Measurements from ENCODE around the gene CPNE4. TPM values are rescaled to one million over a fixed set of nuclear protein-coding genes. Genes with fewer than 3 reads are reported as not detected.

Gene CPNE4
- total and polyA plus RNA-seq, 5 donors from 2014 or later, result not detected

DNA sequence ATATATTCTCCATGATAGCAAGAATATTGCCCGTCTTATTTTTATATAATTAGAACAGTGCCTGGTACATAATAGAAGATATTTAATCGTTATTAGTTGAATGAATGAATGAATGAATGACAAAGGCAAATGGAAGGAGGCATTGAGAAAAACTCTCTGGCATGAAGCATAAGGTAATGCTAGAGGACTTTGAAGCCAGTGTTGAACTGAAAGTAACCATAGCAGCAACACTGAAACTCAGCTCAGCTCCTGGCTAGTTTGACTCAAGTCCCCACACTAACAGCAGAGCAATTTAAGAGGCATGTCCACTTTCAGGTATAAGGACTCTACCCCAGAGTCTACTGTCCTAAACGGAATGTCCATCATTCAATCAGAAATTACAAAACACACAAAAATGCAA is 227.0 kb downstream of the CPNE4 start:
- H3K27me3 Mint-ChIP-seq, result peaks cover 20% of the 10 kb centered on the region

DNA sequence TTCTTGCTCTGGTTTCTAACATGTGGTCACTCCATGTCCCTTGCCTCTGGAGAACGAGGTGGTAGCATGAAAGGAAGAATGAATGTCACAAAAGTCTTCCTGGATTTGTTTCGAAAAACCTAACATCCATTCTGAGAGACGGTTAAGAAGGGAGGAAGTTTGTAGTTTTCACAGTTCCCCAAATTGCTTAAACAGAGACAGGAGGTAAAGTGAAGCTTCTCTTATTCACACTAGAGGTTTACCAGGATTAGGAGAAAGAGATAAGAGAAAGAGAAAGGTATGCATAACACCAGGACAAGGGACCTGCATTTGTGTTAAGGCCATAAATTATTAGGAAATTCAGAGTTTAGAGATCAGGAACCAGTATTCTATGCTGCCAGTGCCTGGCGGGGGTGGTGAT is 228.1 kb downstream of the CPNE4 start:
- H3K36me3 Mint-ChIP-seq, result no peaks in the 10 kb centered on the region
- Histone ChIP-seq H3K27ac (ENCODE audit: insufficient read depth, low read length, poor library complexity, severe bottlenecking) (no peak overlapping the region), H3K36me3 (ENCODE audit: control insufficient read depth, insufficient read depth, low read length) (no peaks in the 10 kb centered on the region), H3K9me3 (ENCODE audit: control insufficient read depth in 2 of 2, low read length in 2 of 2) (no peaks in the 10 kb centered on the region), H3K4me3 (ENCODE audit: low read depth, low read length) (no peak overlapping the region), H3K27me3 (ENCODE audit: control insufficient read depth, insufficient read depth, low read length) (peaks cover 2% of the 10 kb centered on the region), H3K4me1 (ENCODE audit: control insufficient read depth, insufficient read depth, low read length, poor library complexity, severe bottlenecking) (no peaks in the 10 kb centered on the region)
- no peaks in the 10 kb centered on the region for H3K4me1 Mint-ChIP-seq
- H3K9me3 Mint-ChIP-seq, result no peaks in the 10 kb centered on the region
- DNase-seq (no peak), ATAC-seq (ENCODE audit: low read depth in 2 of 2) (no peak)
- no peak overlapping the region for H3K27ac Mint-ChIP-seq
- H3K27me3 Mint-ChIP-seq, result peaks cover 16% of the 10 kb centered on the region
- H3K4me3 Mint-ChIP-seq, result no peak overlapping the region

More for the DNA sequence above, 227.0 kb downstream of the CPNE4 start:
- Histone ChIP-seq H3K4me1 (ENCODE audit: control insufficient read depth, insufficient read depth, low read length, poor library complexity, severe bottlenecking) (no peaks in the 10 kb centered on the region), H3K27me3 (ENCODE audit: control insufficient read depth, insufficient read depth, low read length) (peaks cover 2% of the 10 kb centered on the region), H3K9me3 (ENCODE audit: control insufficient read depth in 2 of 2, low read length in 2 of 2) (no peaks in the 10 kb centered on the region), H3K36me3 (ENCODE audit: control insufficient read depth, insufficient read depth, low read length) (no peaks in the 10 kb centered on the region), H3K27ac (ENCODE audit: insufficient read depth, low read length, poor library complexity, severe bottlenecking) (no peak overlapping the region), H3K4me3 (ENCODE audit: low read depth, low read length) (no peak overlapping the region)
- DNase-seq, result no peak
- H3K9me3 Mint-ChIP-seq, result no peaks in the 10 kb centered on the region
- no peak for ATAC-seq (ENCODE audit: low read depth in 2 of 2)
- H3K4me3 Mint-ChIP-seq, result no peak overlapping the region
- H3K27ac Mint-ChIP-seq, result no peak overlapping the region
- no peaks in the 10 kb centered on the region for H3K4me1 Mint-ChIP-seq
- H3K36me3 Mint-ChIP-seq, result no peaks in the 10 kb centered on the region

DNA sequence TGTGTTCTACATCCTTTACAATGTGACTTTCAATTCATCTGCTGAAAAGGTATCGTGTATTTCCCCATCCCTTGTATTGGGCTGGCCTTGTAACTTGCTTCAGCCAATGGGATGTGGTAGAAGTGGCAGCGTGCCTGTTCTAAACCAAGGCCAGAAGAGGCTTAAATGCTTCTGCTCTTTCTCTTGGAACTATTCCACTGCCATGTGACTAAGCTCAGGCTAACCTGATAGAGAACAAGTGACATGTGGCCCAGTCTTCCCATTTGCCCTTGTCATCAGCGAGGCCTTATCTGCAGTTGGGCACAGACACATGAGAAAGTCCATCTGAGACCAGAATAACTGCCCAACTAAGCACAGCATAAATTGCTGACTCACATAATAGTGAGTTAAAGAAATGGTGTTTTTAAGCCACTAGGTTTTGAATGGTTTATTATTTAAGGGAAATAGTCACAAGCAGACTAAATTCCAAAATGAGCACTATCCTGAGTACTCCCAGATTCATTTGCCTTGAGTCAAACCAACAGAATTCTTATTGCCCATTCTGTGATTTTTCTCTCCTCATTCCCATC is 230.2 kb downstream of the CPNE4 start:
- Histone ChIP-seq H3K36me3 (ENCODE audit: control insufficient read depth, insufficient read depth, low read length) (no peaks in the 10 kb centered on the region), H3K9me3 (ENCODE audit: control insufficient read depth in 2 of 2, low read length in 2 of 2) (no peaks in the 10 kb centered on the region), H3K27ac (ENCODE audit: insufficient read depth, low read length, poor library complexity, severe bottlenecking) (no peak overlapping the region), H3K4me3 (ENCODE audit: low read depth, low read length) (no peak overlapping the region), H3K4me1 (ENCODE audit: control insufficient read depth, insufficient read depth, low read length, poor library complexity, severe bottlenecking) (no peaks in the 10 kb centered on the region), H3K27me3 (ENCODE audit: control insufficient read depth, insufficient read depth, low read length) (peaks cover 2% of the 10 kb centered on the region)
- Mint-ChIP-seq H3K9me3 (no peaks in the 10 kb centered on the region), H3K4me3 (no peak overlapping the region), H3K27me3 (peaks cover 17% of the 10 kb centered on the region), H3K4me1 (no peaks in the 10 kb centered on the region), H3K36me3 (no peaks in the 10 kb centered on the region), H3K27ac (no peak overlapping the region)
- no peak for ATAC-seq (ENCODE audit: low read depth in 2 of 2)
- no peak for DNase-seq

DNA sequence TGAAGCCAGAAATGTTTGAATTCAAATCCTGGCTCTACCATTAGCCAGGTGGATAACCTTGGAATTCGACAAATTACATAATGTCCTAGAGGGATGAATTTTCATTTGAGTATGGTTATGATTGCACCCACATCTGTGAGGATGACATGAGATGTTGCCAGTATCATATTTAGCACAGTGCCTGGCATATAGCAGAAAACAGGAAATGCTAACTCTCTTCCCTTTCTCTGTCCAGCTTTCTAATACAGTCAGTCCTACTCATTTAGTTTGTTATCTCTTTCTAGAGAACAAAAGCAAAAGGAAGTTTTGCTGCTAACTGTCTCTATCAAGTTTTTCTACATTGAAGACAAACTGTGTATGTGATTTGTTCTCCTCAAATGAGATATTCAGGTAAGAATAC is 231.7 kb downstream of the CPNE4 start:
- Histone ChIP-seq H3K27ac (ENCODE audit: insufficient read depth, low read length, poor library complexity, severe bottlenecking) (no peak overlapping the region), H3K4me1 (ENCODE audit: control insufficient read depth, insufficient read depth, low read length, poor library complexity, severe bottlenecking) (no peaks in the 10 kb centered on the region), H3K9me3 (ENCODE audit: control insufficient read depth in 2 of 2, low read length in 2 of 2) (no peaks in the 10 kb centered on the region), H3K36me3 (ENCODE audit: control insufficient read depth, insufficient read depth, low read length) (no peaks in the 10 kb centered on the region), H3K4me3 (ENCODE audit: low read depth, low read length) (no peak overlapping the region), H3K27me3 (ENCODE audit: control insufficient read depth, insufficient read depth, low read length) (peaks cover 2% of the 10 kb centered on the region)
- H3K36me3 Mint-ChIP-seq, result no peaks in the 10 kb centered on the region
- H3K27ac Mint-ChIP-seq, result no peak overlapping the region
- ATAC-seq (ENCODE audit: low read depth in 2 of 2) (no peak), DNase-seq (no peak)
- H3K4me1 Mint-ChIP-seq, result no peaks in the 10 kb centered on the region
- no peaks in the 10 kb centered on the region for H3K9me3 Mint-ChIP-seq
- H3K27me3 Mint-ChIP-seq, result peaks cover 15% of the 10 kb centered on the region
- no peak overlapping the region for H3K4me3 Mint-ChIP-seq

DNA sequence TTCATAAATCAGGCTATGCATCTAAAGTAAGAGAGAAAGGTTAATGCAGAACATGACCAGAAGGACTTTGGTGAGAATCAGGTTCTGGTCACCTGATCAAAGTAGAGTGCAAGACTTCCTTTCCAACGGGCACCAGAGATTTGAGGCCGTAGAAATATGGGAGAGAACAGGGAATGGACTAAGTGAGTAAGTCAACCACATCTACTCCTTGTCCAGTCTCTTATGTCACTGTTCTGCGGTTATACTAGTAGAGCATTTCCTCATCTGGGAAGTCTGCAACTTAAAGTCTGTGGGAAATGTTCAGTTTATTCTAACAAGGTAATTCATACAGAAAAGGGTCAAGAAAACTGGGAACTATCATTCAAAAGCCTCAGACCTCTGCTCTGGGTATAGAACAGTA is 232.8 kb downstream of the CPNE4 start:
- Mint-ChIP-seq H3K36me3 (no peaks in the 10 kb centered on the region), H3K27me3 (peaks cover 20% of the 10 kb centered on the region), H3K9me3 (no peaks in the 10 kb centered on the region), H3K4me3 (no peak overlapping the region), H3K4me1 (no peaks in the 10 kb centered on the region), H3K27ac (no peak overlapping the region)
- no peaks in the 10 kb centered on the region for H3K36me3 ChIP-seq (ENCODE audit: control insufficient read depth, insufficient read depth, low read length)
- DNase-seq (no peak), ATAC-seq (ENCODE audit: low read depth in 2 of 2) (no peak)
- no peak overlapping the region for H3K27ac ChIP-seq (ENCODE audit: insufficient read depth, low read length, poor library complexity, severe bottlenecking)
- H3K4me3 ChIP-seq (ENCODE audit: low read depth, low read length), result no peak overlapping the region
- H3K27me3 ChIP-seq (ENCODE audit: control insufficient read depth, insufficient read depth, low read length), result peaks cover 2% of the 10 kb centered on the region
- H3K9me3 ChIP-seq (ENCODE audit: control insufficient read depth in 2 of 2, low read length in 2 of 2), result no peaks in the 10 kb centered on the region
- no peaks in the 10 kb centered on the region for H3K4me1 ChIP-seq (ENCODE audit: control insufficient read depth, insufficient read depth, low read length, poor library complexity, severe bottlenecking)

DNA sequence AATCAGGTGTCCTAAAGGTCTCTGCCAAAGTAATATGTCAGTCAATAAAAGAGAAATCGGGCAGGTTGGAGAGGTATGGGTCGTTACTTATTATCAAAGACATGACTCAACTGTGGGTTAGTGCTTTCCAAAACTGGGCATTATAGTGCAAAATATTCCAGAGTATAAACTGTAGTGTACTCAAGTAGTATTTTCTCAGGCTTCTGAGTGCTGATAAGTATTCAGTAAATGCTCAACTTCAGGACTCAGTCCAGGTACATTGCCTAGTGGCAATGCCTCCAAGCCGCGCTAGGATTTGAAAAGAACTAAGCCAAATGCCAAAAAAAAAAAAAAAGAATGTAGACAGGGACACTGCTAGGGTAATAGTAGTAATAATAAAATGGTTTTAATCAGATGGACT is 233.2 kb downstream of the CPNE4 start:
- Mint-ChIP-seq H3K27me3 (peaks cover 20% of the 10 kb centered on the region), H3K4me3 (no peak overlapping the region), H3K9me3 (no peaks in the 10 kb centered on the region), H3K27ac (no peak overlapping the region), H3K36me3 (no peaks in the 10 kb centered on the region), H3K4me1 (no peaks in the 10 kb centered on the region)
- no peak for DNase-seq
- H3K9me3 ChIP-seq (ENCODE audit: control insufficient read depth in 2 of 2, low read length in 2 of 2), result no peaks in the 10 kb centered on the region
- H3K4me3 ChIP-seq (ENCODE audit: low read depth, low read length), result no peak overlapping the region
- no peak overlapping the region for H3K27ac ChIP-seq (ENCODE audit: insufficient read depth, low read length, poor library complexity, severe bottlenecking)
- ATAC-seq (ENCODE audit: low read depth in 2 of 2), result no peak
- H3K36me3 ChIP-seq (ENCODE audit: control insufficient read depth, insufficient read depth, low read length), result no peaks in the 10 kb centered on the region
- H3K27me3 ChIP-seq (ENCODE audit: control insufficient read depth, insufficient read depth, low read length), result peaks cover 2% of the 10 kb centered on the region
- H3K4me1 ChIP-seq (ENCODE audit: control insufficient read depth, insufficient read depth, low read length, poor library complexity, severe bottlenecking), result no peaks in the 10 kb centered on the region

DNA sequence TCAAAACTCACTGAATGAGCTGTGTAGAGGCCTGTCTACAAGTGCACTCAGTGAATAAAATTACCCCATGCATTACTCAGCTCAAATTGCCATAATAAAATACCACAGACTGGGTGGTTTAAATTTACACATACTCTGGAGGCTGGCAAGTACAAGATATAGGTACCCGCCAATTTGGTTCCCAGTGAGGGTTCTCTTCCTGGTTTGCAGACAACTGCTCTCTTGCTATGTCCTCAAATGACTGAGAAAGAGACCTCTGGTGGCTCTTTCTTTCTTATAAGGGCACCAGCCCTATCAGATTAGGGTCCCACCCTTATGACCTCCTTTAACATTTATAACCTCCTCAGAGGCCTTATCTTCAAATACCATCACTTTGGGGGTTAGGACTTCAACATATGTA is 237.0 kb downstream of the CPNE4 start:
- H3K4me1 Mint-ChIP-seq, result no peaks in the 10 kb centered on the region
- Histone ChIP-seq H3K27ac (ENCODE audit: insufficient read depth, low read length, poor library complexity, severe bottlenecking) (no peak overlapping the region), H3K27me3 (ENCODE audit: control insufficient read depth, insufficient read depth, low read length) (peaks cover 2% of the 10 kb centered on the region), H3K36me3 (ENCODE audit: control insufficient read depth, insufficient read depth, low read length) (no peaks in the 10 kb centered on the region), H3K9me3 (ENCODE audit: control insufficient read depth in 2 of 2, low read length in 2 of 2) (no peaks in the 10 kb centered on the region), H3K4me1 (ENCODE audit: control insufficient read depth, insufficient read depth, low read length, poor library complexity, severe bottlenecking) (no peaks in the 10 kb centered on the region), H3K4me3 (ENCODE audit: low read depth, low read length) (no peak overlapping the region)
- peaks cover 13% of the 10 kb centered on the region for H3K27me3 Mint-ChIP-seq
- H3K4me3 Mint-ChIP-seq, result no peak overlapping the region
- DNase-seq (no peak), ATAC-seq (ENCODE audit: low read depth in 2 of 2) (no peak)
- no peaks in the 10 kb centered on the region for H3K36me3 Mint-ChIP-seq
- H3K27ac Mint-ChIP-seq, result no peak overlapping the region
- no peaks in the 10 kb centered on the region for H3K9me3 Mint-ChIP-seq

DNA sequence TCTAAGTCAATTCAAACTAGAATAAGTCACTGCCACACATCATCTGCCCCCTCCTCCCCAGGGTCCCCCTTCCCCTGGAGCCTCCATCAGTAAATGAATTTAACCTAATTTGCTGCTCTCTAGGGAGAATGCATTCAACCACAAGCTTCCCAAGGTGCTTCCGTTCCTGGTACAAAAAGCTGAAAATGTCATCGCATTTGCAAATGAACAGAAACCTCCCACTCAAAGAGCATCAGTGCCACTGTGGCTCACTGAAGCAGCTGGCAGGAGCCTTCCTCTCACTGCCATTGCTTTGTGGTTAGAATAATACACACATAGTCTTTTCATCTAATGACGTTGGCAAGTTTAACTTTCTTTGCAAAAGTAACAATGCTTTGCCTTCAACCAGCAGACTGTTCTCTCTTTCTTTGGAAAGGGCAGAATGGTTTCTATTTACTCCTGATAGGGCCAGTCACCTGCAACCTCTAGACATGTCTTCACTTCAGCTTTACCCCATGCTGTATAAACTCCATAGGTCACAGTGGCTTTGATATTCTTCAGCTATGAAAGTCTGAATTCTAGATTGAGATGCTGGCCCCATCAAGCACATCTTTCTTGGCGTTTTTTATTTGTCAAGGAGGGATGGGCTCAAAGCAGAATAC is 238.1 kb downstream of the CPNE4 start:
- H3K9me3 Mint-ChIP-seq, result no peaks in the 10 kb centered on the region
- H3K4me1 ChIP-seq (ENCODE audit: control insufficient read depth, insufficient read depth, low read length, poor library complexity, severe bottlenecking), result no peaks in the 10 kb centered on the region
- H3K4me3 ChIP-seq (ENCODE audit: low read depth, low read length), result no peak overlapping the region
- no peaks in the 10 kb centered on the region for H3K36me3 ChIP-seq (ENCODE audit: control insufficient read depth, insufficient read depth, low read length)
- no peaks in the 10 kb centered on the region for H3K9me3 ChIP-seq (ENCODE audit: control insufficient read depth in 2 of 2, low read length in 2 of 2)
- ATAC-seq (ENCODE audit: low read depth in 2 of 2) (no peak), DNase-seq (no peak)
- no peak overlapping the region for H3K27ac Mint-ChIP-seq
- H3K4me3 Mint-ChIP-seq, result no peak overlapping the region
- H3K4me1 Mint-ChIP-seq, result no peaks in the 10 kb centered on the region
- no peak overlapping the region for H3K27ac ChIP-seq (ENCODE audit: insufficient read depth, low read length, poor library complexity, severe bottlenecking)
- no peaks in the 10 kb centered on the region for H3K36me3 Mint-ChIP-seq
- H3K27me3 Mint-ChIP-seq, result peaks cover 15% of the 10 kb centered on the region
- H3K27me3 ChIP-seq (ENCODE audit: control insufficient read depth, insufficient read depth, low read length), result peaks cover 2% of the 10 kb centered on the region

Measured in CD4-positive, CD25-positive, alpha-beta regulatory T cell (primary cell).